ENCODE measurements around the gene CFAP73. TPM values are rescaled to one million over a fixed set of nuclear protein-coding genes. Genes with fewer than 3 reads are reported as not detected.

Gene CFAP73
- polyA plus RNA-seq, 1 of the 3 experiments (the other 2 are of a cell fraction) = not detected

- TF ChIP-seq USF1 (IDR thresholded peaks at IDR 0.05; ENCODE audit: borderline replicate concordance, low read depth) (no peak), POLR2AphosphoS5 (IDR thresholded peaks at IDR 0.05; ENCODE audit: low read depth, low read length) (no peak), RFX5 (IDR thresholded peaks at IDR 0.05; ENCODE audit: low read length) (no peak), MAX (IDR thresholded peaks at IDR 0.05; ENCODE audit: low read depth) (no peak), ELF1 (IDR thresholded peaks at IDR 0.05) (no peak), ZBTB33 (IDR thresholded peaks at IDR 0.05; ENCODE audit: borderline replicate concordance, low read depth) (no peak), FOXM1 (IDR thresholded peaks at IDR 0.05; ENCODE audit: low read depth) (no peak), JUND (IDR thresholded peaks at IDR 0.05) (no peak), CHD2 (IDR thresholded peaks at IDR 0.05; ENCODE audit: low read length, partially characterized antibody) (no peak), CTCF (IDR thresholded peaks at IDR 0.05) (no peak), USF2 (IDR thresholded peaks at IDR 0.05; ENCODE audit: borderline replicate concordance, low read depth, low read length) (no peak)
Observed at GRCh38 chr12:113120670-113121370, 28.7 kb upstream of the CFAP73 start (continued).

GRCh38 chr12:113127791-113128199, 21.7 kb upstream of the CFAP73 start:
- Histone ChIP-seq H3K27ac (ENCODE audit: low read depth in 2 of 2, low read length in 1 of 2) (no peak overlapping the region), H3K9ac (no peak overlapping the region), H4K20me1 (ENCODE audit: insufficient read depth) (no peaks in the 10 kb centered on the region), H3K4me3 (ENCODE audit: low read depth in 2 of 2, low read length in 1 of 2) (no peak overlapping the region), H3K9me2 (no peaks in the 10 kb centered on the region), H3K36me3 (replicated peaks in 1 of 2; ENCODE audit: control insufficient read depth in 1 of 2, insufficient read depth in 2 of 2, low read length in 1 of 2) (no peaks in the 10 kb centered on the region), H3F3A (replicated peaks; ENCODE audit: insufficient read depth) (no peaks in the 10 kb centered on the region), H3K4me2 (no peak overlapping the region), H3K79me2 (ENCODE audit: insufficient read depth) (no peaks in the 10 kb centered on the region), H2AFZ (ENCODE audit: low read depth) (no peak overlapping the region), H3K4me1 (ENCODE audit: control insufficient read depth in 1 of 2, insufficient read depth in 2 of 2, low read depth in 1 of 2, low read length in 1 of 2) (peaks cover 0 to 2% of the 10 kb centered on the region in 2 experiments; a peak in 1 of 4 replicates), H3K27me3 (ENCODE audit: insufficient read depth) (no peaks in the 10 kb centered on the region), H3K9me3 (no peaks in the 10 kb centered on the region)
- 25% methylated on average over 10 of the region's 15 CpGs for WGBS (ENCODE audit: low lambda C conversion rate)
- no peak for TF ChIP-seq SIN3A (IDR thresholded peaks at IDR 0.05; ENCODE audit: borderline replicate concordance, low read depth, low read length)
- TF ChIP-seq USF2 (IDR thresholded peaks at IDR 0.05; ENCODE audit: borderline replicate concordance, low read depth, low read length) = no peak
- TF ChIP-seq ELF1 (IDR thresholded peaks at IDR 0.05) = no peak
- no peak for TF ChIP-seq RFX5 (IDR thresholded peaks at IDR 0.05; ENCODE audit: low read length)
- no peak for TF ChIP-seq FOXM1 (IDR thresholded peaks at IDR 0.05; ENCODE audit: low read depth)
- TF ChIP-seq TEAD4 (IDR thresholded peaks at IDR 0.05; ENCODE audit: borderline replicate concordance, insufficient read depth) = no peak
- no peak for TF ChIP-seq POLR2AphosphoS5 (IDR thresholded peaks at IDR 0.05; ENCODE audit: low read depth, low read length)
- CTCF ChIA-PET = interaction anchor here (0.6 to 1.6 kb wide), 2 partner anchors 47 to 640 kb away, joined by 4 read pairs; no protein-coding TSS in a partner anchor
- peak; percentile 21 for DNase-seq
- POLR2A ChIA-PET = no interaction called here

Data from SK-N-SH (cell line).